Left lung (tissue), 10 donors: ENCODE measurements around the gene FANCC. TPM values are rescaled to one million over a fixed set of nuclear protein-coding genes. Genes with fewer than 3 reads are reported as not detected.

ENCODE experiments used
- ATAC-seq: fragments of 200-7000 bp; cut with Tn5 transposase; one replicate; pipeline ENCODE4 v1.9.1; 2020; ENCODE audit warnings: moderate library complexity
- DNase-seq, 4 donors: peaks; one replicate each; pipeline ENCODE4 v3.0.0-alpha.2; 2013 to 2020
- H3K27ac ChIP-seq, 2 donors: fragments of 200-600 bp; sonication (generic) in 1 of 2; one replicate each; pipeline versions ENCODE4 v1.5.0 to v1.8.0; 2020 to 2021
- H3K27me3 ChIP-seq, 2 donors: fragments of 200-600 bp; sonication (generic) in 1 of 2; one replicate each; pipeline versions ENCODE4 v1.5.0 to v1.8.0; 2020 to 2021
- H3K36me3 ChIP-seq, 2 donors: fragments of 200-600 bp; sonication (generic) in 1 of 2; one replicate each; pipeline versions ENCODE4 v1.5.0 to v1.8.0; 2020 to 2021
- H3K4me1 ChIP-seq, 2 donors: fragments of 200-600 bp; one replicate each; pipeline ENCODE4 v1.8.0; 2021
- H3K4me3 ChIP-seq, 2 donors: fragments of 200-600 bp; sonication (generic) in 1 of 2; one replicate each; pipeline versions ENCODE4 v1.5.0 to v1.8.0; 2020 to 2021; ENCODE audit warnings: mild to moderate bottlenecking in 1 of 2
- H3K9me3 ChIP-seq, 2 donors: fragments of 200-600 bp; sonication (generic) in 1 of 2; one replicate each; pipeline versions ENCODE4 v1.5.0 to v1.8.0; 2020 to 2021
- CTCF ChIP-seq, 2 donors: fragments of 200-600 bp; sonication (generic) in 1 of 2; IDR thresholded peaks; one replicate each; pipeline versions ENCODE4 v1.5.0 to v1.8.0; 2021; ENCODE audit warnings: antibody characterized with exemption in 2 of 2
- intact Hi-C, 2 donors: fragments of 100-400 bp; cut with DNase I; formaldehyde crosslinking; loops; one replicate each; pipeline versions ENCODE4 v1.11.2 to v1.14.2; 2022
- polyA plus RNA-seq, 6 donors: library from polyadenylated mRNA; unstranded; fragments of 120-200 nt; gene quantifications; one replicate each; pipeline ENCODE4 v1.2.1, GENCODE V29; 2013; ENCODE audit not compliant: insufficient read length in 6 of 6
- total RNA-seq, 2 donors: library from RNA; stranded (reverse); fragmentation: NEBNext Ultra II Directional; extraction: Animal tissue kit (Norgen Biotek cat#: 25700); gene quantifications; one replicate each; pipeline ENCODE4 v1.2.1, GENCODE V29; 2021
- donor health status: DM: no; HTN: yes; CAD: no.
- donor health status: DM: no; HTN: no; CAD: no.

FANCC gene
- total and polyA plus RNA-seq, 8 donors: 11.5 to 27.4 (median 25.7) TPM

DNA sequence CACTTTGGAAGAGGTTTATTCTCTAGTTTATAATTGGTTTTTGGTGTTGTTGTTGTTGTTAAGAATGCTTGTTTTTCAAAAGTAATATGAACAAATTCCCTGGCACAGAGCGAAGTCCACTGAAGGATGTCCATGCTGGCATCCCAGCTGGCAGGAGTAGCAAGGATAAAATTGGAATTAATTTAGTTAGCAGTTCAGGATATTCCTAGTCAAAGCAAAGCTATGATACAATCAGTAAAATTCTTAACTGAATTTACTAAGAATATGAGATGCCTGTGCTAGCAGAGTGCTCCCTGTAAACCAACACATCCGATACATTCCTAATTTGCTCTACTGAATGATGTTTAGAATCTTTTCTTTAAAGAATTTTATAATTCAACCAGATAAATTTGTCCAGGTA is 161.4 kb downstream of the FANCC start:
- Histone ChIP-seq H3K27me3 (no peaks in the 10 kb centered on the region), H3K4me3 (no peak overlapping the region), H3K27ac (no peak overlapping the region), H3K4me1 (no peaks in the 10 kb centered on the region), H3K9me3 (no peaks in the 10 kb centered on the region), H3K36me3 (no peaks in the 10 kb centered on the region)
- DNase-seq (no peak), ATAC-seq (no peak)
- TF ChIP-seq CTCF (IDR thresholded peaks at IDR 0.05): no peak
- intact Hi-C loops: no loop called here

GRCh38 chr9:95155220-95155619 is 162.3 kb downstream of the FANCC start:
- intact Hi-C loops: no loop called here
- DNase-seq: no peak

GRCh38 chr9:95150903-95151302 is 166.6 kb downstream of the FANCC start:
- TF ChIP-seq CTCF (IDR thresholded peaks at IDR 0.05): no peak
- intact Hi-C loops: no loop called here
- no peaks in the 10 kb centered on the region for H3K9me3 ChIP-seq
- no peaks in the 10 kb centered on the region for H3K4me1 ChIP-seq
- no peaks in the 10 kb centered on the region for H3K36me3 ChIP-seq
- H3K27ac ChIP-seq: no peak overlapping the region
- DNase-seq: peak in 2 of 4 donors; percentile 74 to 77
- peak; percentile 97 for ATAC-seq
- no peaks in the 10 kb centered on the region for H3K27me3 ChIP-seq
- H3K4me3 ChIP-seq: no peak overlapping the region

More at GRCh38 chr9:95155220-95155619, 162.3 kb downstream of the FANCC start:
- Histone ChIP-seq H3K4me3 (no peak overlapping the region), H3K27me3 (no peaks in the 10 kb centered on the region), H3K4me1 (no peaks in the 10 kb centered on the region), H3K36me3 (no peaks in the 10 kb centered on the region), H3K9me3 (no peaks in the 10 kb centered on the region), H3K27ac (no peak overlapping the region)
- ATAC-seq: no peak
- no peak for TF ChIP-seq CTCF (IDR thresholded peaks at IDR 0.05)

GRCh38 chr9:95148208-95148520 is 169.3 kb downstream of the FANCC start:
- intact Hi-C loops: no loop called here
- no peaks in the 10 kb centered on the region for H3K9me3 ChIP-seq
- H3K27ac ChIP-seq: peak overlapping the region in 1 of 2 donors; percentile 26
- no peak for TF ChIP-seq CTCF (IDR thresholded peaks at IDR 0.05)
- no peaks in the 10 kb centered on the region for H3K27me3 ChIP-seq
- no peak overlapping the region for H3K4me3 ChIP-seq
- H3K4me1 ChIP-seq: no peaks in the 10 kb centered on the region
- H3K36me3 ChIP-seq: no peaks in the 10 kb centered on the region
- DNase-seq (no peak), ATAC-seq (no peak)

DNA sequence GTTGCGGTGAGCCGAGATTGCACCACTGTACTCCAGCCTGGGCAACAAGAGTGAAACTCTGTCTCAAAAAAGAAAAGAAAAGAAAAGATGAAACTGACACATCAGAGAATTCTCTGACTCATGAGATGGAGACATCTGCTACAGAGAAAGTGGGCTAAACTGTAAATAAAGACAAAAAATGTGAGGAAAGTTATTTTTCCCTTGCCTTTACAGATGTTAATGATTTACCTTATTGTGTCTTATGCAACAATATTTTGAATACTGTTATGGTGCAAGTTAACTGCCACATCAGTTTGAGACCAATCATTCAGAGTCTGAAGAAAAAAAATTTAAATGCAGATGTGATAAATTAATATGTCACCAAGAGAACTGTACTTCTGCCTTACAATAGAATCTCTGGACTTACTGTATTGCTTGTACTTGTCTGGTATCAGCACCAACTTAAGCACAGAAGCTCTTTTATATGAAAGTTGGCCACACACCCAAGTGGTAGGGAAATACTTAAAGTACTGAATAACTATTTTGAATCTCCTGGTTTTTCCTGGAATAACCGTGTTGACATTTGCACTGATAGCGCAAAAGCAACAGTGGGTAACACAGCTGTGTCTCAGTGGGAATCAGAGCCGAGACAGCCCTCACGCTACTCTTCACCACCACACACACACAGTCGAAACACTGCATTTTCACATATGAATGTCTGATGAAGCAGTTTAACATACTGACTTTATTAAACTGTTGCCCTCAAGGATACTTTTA is 169.9 kb downstream of the FANCC start:
- intact Hi-C loops: no loop called here
- no peaks in the 10 kb centered on the region for H3K9me3 ChIP-seq
- TF ChIP-seq CTCF (IDR thresholded peaks at IDR 0.05): no peak
- peak overlapping the region in 1 of 2 donors; percentile 26 for H3K27ac ChIP-seq
- no peak overlapping the region for H3K4me3 ChIP-seq
- no peak for DNase-seq
- no peaks in the 10 kb centered on the region for H3K4me1 ChIP-seq
- no peaks in the 10 kb centered on the region for H3K27me3 ChIP-seq
- peak; percentile 18 for ATAC-seq
- no peaks in the 10 kb centered on the region for H3K36me3 ChIP-seq
